ENCODE results near the gene CCDC124.

The CCDC124 gene

DNA sequence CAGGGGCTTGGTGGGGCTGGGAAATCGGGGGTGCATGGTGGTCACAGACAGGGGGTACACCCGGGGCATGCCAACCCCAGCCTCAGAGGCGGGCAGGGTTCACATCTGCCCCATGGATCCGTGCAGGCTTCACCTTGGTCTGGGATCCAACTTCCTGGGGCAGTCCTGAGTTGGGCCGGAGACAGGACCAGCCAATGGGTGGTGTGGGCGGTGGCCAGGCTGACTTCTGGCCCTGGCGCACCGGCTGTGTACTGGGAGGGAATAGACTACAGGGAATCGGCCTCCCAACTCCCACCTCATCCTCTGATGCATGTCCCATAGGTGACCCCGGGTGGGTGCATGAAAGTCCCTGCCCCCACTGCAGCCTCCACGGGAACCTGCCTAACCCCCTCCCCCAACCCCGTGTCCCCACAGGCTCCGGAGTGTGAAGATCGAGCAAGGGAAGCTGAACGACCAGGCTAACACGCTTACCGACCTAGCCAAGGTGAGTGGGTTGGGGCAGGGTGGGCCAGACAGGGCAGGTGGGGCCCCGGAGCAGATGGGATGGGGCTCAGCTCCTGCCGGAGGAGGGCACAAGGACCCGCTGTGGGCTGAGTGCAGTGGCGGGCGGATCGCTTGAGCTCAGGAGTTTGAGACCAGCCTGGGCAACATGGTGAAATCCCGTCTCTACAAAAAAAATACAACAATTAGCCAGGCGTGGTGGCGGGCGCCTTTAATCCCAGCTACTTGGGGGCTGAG is 60.4 kb downstream of the CCDC124 start:
- Mint-ChIP-seq H3K4me3 (no peak overlapping the region), H3K27me3 (no peaks in the 10 kb centered on the region), H3K36me3 (ENCODE audit: insufficient read depth) (no peaks in the 10 kb centered on the region), H3K9me3 (no peaks in the 10 kb centered on the region), H3K4me1 (ENCODE audit: low read depth in 2 of 2) (peaks cover 4 to 5% of the 10 kb centered on the region in 2 donors), H3K27ac (no peak overlapping the region)
- DNase-seq (no peak), ATAC-seq (replicated peaks) (no peak)
